ENCODE measurements around the gene SWT1. TPM values are rescaled to one million over a fixed set of nuclear protein-coding genes. Genes with fewer than 3 reads are reported as not detected.

SWT1 gene
- total RNA-seq, 1 experiment from 2014 or later = 2.1 TPM

- intact Hi-C loops (cut with micrococcal nuclease; ENCODE audit: unreplicated experiment) (no loop called here), in situ Hi-C loops (cut with HindIII; ENCODE audit: low pct_unique_long_range_greater_than_20kb, low sequenced_read_pairs) (no loop called here)
- CTCF ChIA-PET = no interaction called here
- no peak overlapping the region for H3K27ac ChIP-seq (ENCODE audit: low read length)
- H3K27me3 ChIP-seq (ENCODE audit: control insufficient read depth, insufficient read depth, low read length) = no peaks in the 10 kb centered on the region
- H3K4me1 ChIP-seq (ENCODE audit: control insufficient read depth, insufficient read depth, low read length) = no peaks in the 10 kb centered on the region
- no TSS peak for BruUV-seq (replicated peaks)
- no peak for ATAC-seq
- DNase-seq (ENCODE audit: low read depth, low spot score) = no peak
- POLR2A ChIA-PET = no interaction called here
- no peak for TF ChIP-seq TCF7L2 (IDR thresholded peaks at IDR 0.05; ENCODE audit: low read depth, low read length)
- no peak for TF ChIP-seq SIN3A (IDR thresholded peaks at IDR 0.05; ENCODE audit: borderline replicate concordance, insufficient read depth, low read depth, low read length)
- TF ChIP-seq CTCF (IDR thresholded peaks at IDR 0.05) = no peak
- no peak for TF ChIP-seq REST (IDR thresholded peaks at IDR 0.05; ENCODE audit: insufficient read depth in 1 of 2, low read depth in 2 of 2, low read length in 1 of 2)
- TF ChIP-seq POLR2AphosphoS5 (IDR thresholded peaks at IDR 0.05; ENCODE audit: low read depth, low read length) = no peak
- no peak overlapping the region for H3K4me3 ChIP-seq (ENCODE audit: low read depth in 2 of 2, low read length in 2 of 2)
- no peaks in the 10 kb centered on the region for H3K9me3 ChIP-seq (ENCODE audit: control insufficient read depth, insufficient read depth, low read depth, low read length)
- H3K36me3 ChIP-seq (ENCODE audit: control insufficient read depth, insufficient read depth, low read length) = peaks cover 48% of the 10 kb centered on the region
Measured at GRCh38 chr1:185297982-185298381, 141.0 kb downstream of the SWT1 start.

- in situ Hi-C loops (cut with HindIII; ENCODE audit: low pct_unique_long_range_greater_than_20kb, low sequenced_read_pairs) = no loop called here
- H3K4me1 ChIP-seq (ENCODE audit: control insufficient read depth, insufficient read depth, low read length) = no peaks in the 10 kb centered on the region
- DNase-seq (ENCODE audit: low read depth, low spot score) (no peak), ATAC-seq (no peak)
- H3K9me3 ChIP-seq (ENCODE audit: control insufficient read depth, insufficient read depth, low read depth, low read length) = no peaks in the 10 kb centered on the region
- H3K36me3 ChIP-seq (ENCODE audit: control insufficient read depth, insufficient read depth, low read length) = peaks cover 60% of the 10 kb centered on the region
- H3K27ac ChIP-seq (ENCODE audit: low read length) = no peak overlapping the region
- no peak overlapping the region for H3K4me3 ChIP-seq (ENCODE audit: low read depth in 2 of 2, low read length in 2 of 2)
- intact Hi-C loops (cut with micrococcal nuclease; ENCODE audit: unreplicated experiment) = no loop called here
- TF ChIP-seq REST (IDR thresholded peaks at IDR 0.05; ENCODE audit: insufficient read depth in 1 of 2, low read depth in 2 of 2, low read length in 1 of 2) (no peak), SIN3A (IDR thresholded peaks at IDR 0.05; ENCODE audit: borderline replicate concordance, insufficient read depth, low read depth, low read length) (no peak)
- ChIA-PET POLR2A (no interaction called here), CTCF (no interaction called here)
- no peaks in the 10 kb centered on the region for H3K27me3 ChIP-seq (ENCODE audit: control insufficient read depth, insufficient read depth, low read length)
- BruUV-seq (replicated peaks) = no TSS peak
Measured at GRCh38 chr1:185300152-185300551, 143.2 kb downstream of the SWT1 start.

Measured in Panc1 (cell line).